K562 (cell line): ENCODE data around the gene MYO1E. TPM values are rescaled to one million over a fixed set of nuclear protein-coding genes. Genes with fewer than 3 reads are reported as not detected.

Source experiments
- ATAC-seq: fragments of 200-7000 bp; cut with Tn5 transposase; 3 replicates; pipeline ENCODE4 v1.9.1; 2020; ENCODE audit warnings: moderate library complexity
- BruUV-seq: library from RNA; stranded (reverse); fragments of 400-500 nt; replicated peaks from 2 replicates; lab custom pipeline; 2021; lab: Mats Ljungman, UMichigan
- CTCF ChIA-PET: fragments of 300-600 bp; formaldehyde crosslinking; extraction: SDS; loops from one replicate; lab custom pipeline; 2021; ENCODE audit warnings: low intra/inter-chr PET ratio; lab: Yijun Ruan, JAX
- POLR2A ChIA-PET: fragments of 300-600, 350-650 bp; sonication (Branson Sonifier 250); formaldehyde crosslinking; extraction: SDS; loops from one replicate; lab custom pipeline; 2021; ENCODE audit warnings: antibody characterized with exemption, inconsistent platforms; lab: Yijun Ruan, JAX
- DNase-seq, 4 experiments: peaks; one replicate each; pipeline versions ENCODE4 v3.0.0 to v3.0.0-alpha.2; 2011 to 2018; ENCODE audit warnings: low spot score in 3 of 4, mixed read lengths in 3 of 4; ENCODE audit errors: extremely low read depth in 1 of 4
- FAIRE-seq: peaks from 2 replicates; lab custom pipeline; 2011; peaks lifted over from hg19 to GRCh38; lab: Jason Lieb, UNC
- H2AFZ ChIP-seq: 2 replicates; pipeline ENCODE4 v1.6.0; 2011; ENCODE audit warnings: low read depth, low read length, control low read depth, inconsistent platforms
- H3K27ac ChIP-seq: fragments of 200-600 bp; 3 replicates; pipeline ENCODE4 v1.8.0; 2011; ENCODE audit warnings: low read depth, mild to moderate bottlenecking, control low read depth, inconsistent platforms, low read length, moderate library complexity, mixed read lengths; ENCODE audit errors: extremely low read depth
- H3K27me3 ChIP-seq, 2 experiments: fragments of 300-600 bp in 1 of 2; 2 replicates in 1 of 2; 3 replicates in 1 of 2; pipeline versions ENCODE4 v1.6.0 to v1.8.0; 2011; ENCODE audit warnings: inconsistent platforms in 2 of 2, low read length in 2 of 2, mild to moderate bottlenecking in 1 of 2, mixed read lengths in 1 of 2, moderate library complexity in 1 of 2; ENCODE audit not compliant: control insufficient read depth in 2 of 2, insufficient read depth in 2 of 2
- H3K36me3 ChIP-seq: fragments of 300-600 bp; 3 replicates; pipeline ENCODE4 v1.8.0; 2011; ENCODE audit warnings: mild to moderate bottlenecking, low read length, inconsistent platforms; ENCODE audit not compliant: control insufficient read depth, insufficient read depth
- H3K4me1 ChIP-seq, 2 experiments: fragments of 200-600 bp in 1 of 2; replicated peaks in 1 of 2; 2 replicates in 1 of 2; 3 replicates in 1 of 2; pipeline versions ENCODE4 v1.5.1 to v1.8.0; 2011; ENCODE audit warnings: inconsistent platforms in 2 of 2, low read length in 2 of 2, mild to moderate bottlenecking in 1 of 2, mixed read lengths in 1 of 2, moderate library complexity in 1 of 2; ENCODE audit not compliant: control insufficient read depth in 2 of 2, insufficient read depth in 2 of 2
- H3K4me2 ChIP-seq: 2 replicates; pipeline ENCODE4 v1.6.1; 2011; ENCODE audit warnings: low read length, control low read depth, inconsistent platforms, mixed read lengths; ENCODE audit not compliant: insufficient read depth
- H3K4me3 ChIP-seq: fragments of 200-600 bp; sonication (generic), shearing (Covaris generic); 2 replicates; pipeline ENCODE4 v1.5.1; 2016; ENCODE audit warnings: control low read depth, inconsistent platforms
- H3K79me2 ChIP-seq: fragments of 200-600 bp; 3 replicates; pipeline ENCODE4 v1.8.0; 2011; ENCODE audit warnings: low read length, inconsistent platforms; ENCODE audit not compliant: control insufficient read depth, insufficient read depth
- H3K9ac ChIP-seq, 2 experiments: 2 replicates each; pipeline versions ENCODE4 v1.6.0 to v1.6.1; 2011; ENCODE audit warnings: low read depth in 2 of 2, low read length in 2 of 2, control low read depth in 1 of 2, inconsistent platforms in 1 of 2, mild to moderate bottlenecking in 1 of 2, mixed read lengths in 1 of 2; ENCODE audit not compliant: insufficient read depth in 1 of 2
- H3K9me1 ChIP-seq: one replicate; pipeline ENCODE4 v1.6.0; 2011; ENCODE audit warnings: inconsistent platforms, mild to moderate bottlenecking, low read length, moderate library complexity; ENCODE audit not compliant: control insufficient read depth, insufficient read depth
- H3K9me3 ChIP-seq: replicated peaks from 2 replicates; pipeline ENCODE4 v1.5.1; 2011; ENCODE audit warnings: low read depth, low read length, inconsistent platforms; ENCODE audit not compliant: control insufficient read depth, insufficient read depth
- H4K20me1 ChIP-seq: replicated peaks from 2 replicates; pipeline ENCODE4 v1.6.1; 2011; ENCODE audit warnings: low read length, inconsistent platforms, mixed read lengths; ENCODE audit not compliant: control insufficient read depth, insufficient read depth
- ARHGAP35 ChIP-seq: fragments of 450-650 bp; IDR thresholded peaks from 2 replicates; pipeline ENCODE4 v1.6.1; 2018; ENCODE audit not compliant: partially characterized antibody
- CHCHD3 ChIP-seq: fragments of 250-450 bp; sonication (Bioruptor Pico); IDR thresholded peaks from 2 replicates; pipeline ENCODE4 v2.1.2; 2022; ENCODE audit warnings: mild to moderate bottlenecking
- DPF2 ChIP-seq: fragments of 450-650 bp; IDR thresholded peaks from 2 replicates; pipeline ENCODE4 v1.6.1; 2016
- ETV6 ChIP-seq, 3 experiments: fragments of 150-350 bp in 1 of 3; sonication (generic) in 1 of 3; formaldehyde crosslinking in 1 of 3; IDR thresholded peaks; 2 replicates each; pipeline versions ENCODE4 v1.6.1 to v1.8.0; 2014 to 2022; ENCODE audit warnings: borderline replicate concordance in 2 of 3, low read depth in 2 of 3, antibody characterized with exemption in 1 of 3, low read length in 1 of 3, mild to moderate bottlenecking in 1 of 3, missing genetic modification reagents in 1 of 3
- IRF1 ChIP-seq: sonication (generic); formaldehyde crosslinking; IDR thresholded peaks from 2 replicates; pipeline ENCODE4 v1.8.0; 2022; ENCODE audit warnings: missing genetic modification reagents, mild to moderate bottlenecking, borderline replicate concordance
- NEUROD1 ChIP-seq: fragments of 150-350 bp; IDR thresholded peaks from 2 replicates; pipeline ENCODE4 v1.6.1; 2014; ENCODE audit warnings: borderline replicate concordance, low read length, low read depth; ENCODE audit not compliant: partially characterized antibody
- NR2C1 ChIP-seq, 2 experiments: fragments of 450-650 bp; IDR thresholded peaks; 2 replicates each; pipeline ENCODE4 v1.6.1; 2017; ENCODE audit warnings: mild to moderate bottlenecking in 2 of 2, antibody characterized with exemption in 1 of 2, inconsistent platforms in 1 of 2, missing compliant biosample characterization in 1 of 2, missing genetic modification characterization in 1 of 2
- PRDM10 ChIP-seq: fragments of 450-650 bp; IDR thresholded peaks from 2 replicates; pipeline ENCODE4 v1.6.1; 2018; ENCODE audit not compliant: partially characterized antibody
- RBFOX2 ChIP-seq: fragments of 200-400 bp; formaldehyde crosslinking; IDR thresholded peaks from 2 replicates; pipeline ENCODE4 v1.6.1; 2017; ENCODE audit warnings: low read depth, mild to moderate bottlenecking, low read length, moderate library complexity
- ZKSCAN1 ChIP-seq: fragments of 150-350 bp; IDR thresholded peaks from 2 replicates; pipeline ENCODE4 v1.6.1; 2016; ENCODE audit warnings: low read depth, low read length
- ZNF584 ChIP-seq: fragments of 200-800 bp; sonication (Bioruptor generic); IDR thresholded peaks from 2 replicates; pipeline ENCODE4 v1.6.1; 2016; ENCODE audit warnings: low read depth, mild to moderate bottlenecking, missing genetic modification characterization, missing compliant biosample characterization
- WGBS: fragments of 100-300 bp; shearing (Covaris generic); methylation state at CpG from one replicate; pipeline ENCODE4 v1.1.6; 2016; ENCODE audit warnings: low coverage, mixed read lengths; ENCODE audit not compliant: insufficient coverage; ENCODE audit errors: missing lambda C conversion rate; 5-methylcytosine and 5-hydroxymethylcytosine counted together
- in situ Hi-C: fragments of 300-500 bp; cut with MboI; formaldehyde crosslinking; loops from 4 replicates; pipeline ENCODE4 v1.15.0; 2018; ENCODE audit warnings: inconsistent platforms, mixed read lengths
- intact Hi-C: fragments of 100-400 bp; cut with micrococcal nuclease; formaldehyde crosslinking; loops from 2 replicates; pipeline ENCODE4 v1.14.2; 2022
- polyA plus RNA-seq, 8 experiments: library from polyadenylated mRNA; depleted of rRNA in 4 of 8; stranded (reverse) in 5 of 8; unstranded in 3 of 8; fragments of >200 nt; fragmentation: Nextera tagmentation in 2 of 8; fragmentation: Illumina TruSeq in 1 of 8; extraction: Ambion mirVana in 2 of 8; extraction: Trizol in 1 of 8; gene quantifications; 2 replicates each; pipeline versions ENCODE4 v1.2.1 to v1.2.3, GENCODE V29; 2011 to 2014; ENCODE audit warnings: inconsistent platforms in 1 of 8, missing spikeins in 1 of 8
- total RNA-seq, 7 experiments: library from RNA; depleted of rRNA in 6 of 7; stranded (reverse); fragments of >200 nt in 6 of 7; fragmentation: Illumina TruSeq in 2 of 7; extraction: Trizol in 2 of 7; gene quantifications; 2 replicates each; pipeline versions ENCODE4 v1.2.1 to v1.2.3, GENCODE V29; 2011 to 2021; ENCODE audit warnings: low replicate concordance in 1 of 7
- TF ChIP-seq, protein P1 (sequence below): fragments of 450-650 bp; IDR thresholded peaks from 2 replicates; pipeline ENCODE4 v1.7.0; 2016; ENCODE audit warnings: borderline replicate concordance

The MYO1E gene
- total and polyA plus RNA-seq, 9 of the 15 experiments (the other 6 are each of a cell fraction or from before 2014, with no cell fraction given), result under 0.01 to 0.44 (median 0.01) TPM; not detected in 6

GRCh38 chr15:59236394-59236793 lies 136.3 kb downstream of the MYO1E start:
- no TSS peak for BruUV-seq
- ChIA-PET CTCF (no interaction called here), POLR2A (no interaction called here)
- 0% methylated on average over 1 of the region's 1 CpG for WGBS
- intact Hi-C loops, result no loop called here
- FAIRE-seq (no peak), DNase-seq (no peak), ATAC-seq (no peak)
- Histone ChIP-seq H3K27ac (no peak overlapping the region), H3K4me3 (no peak overlapping the region), H3K79me2 (no peaks in the 10 kb centered on the region), H4K20me1 (no peaks in the 10 kb centered on the region), H2AFZ (no peak overlapping the region), H3K27me3 (peaks cover 5 to 8% of the 10 kb centered on the region in 2 experiments; a peak in 4 of 5 replicates), H3K36me3 (no peaks in the 10 kb centered on the region), H3K4me1 (no peaks in the 10 kb centered on the region), H3K9ac (no peak overlapping the region), H3K9me3 (no peaks in the 10 kb centered on the region), H3K9me1 (no peaks in the 10 kb centered on the region), H3K4me2 (no peak overlapping the region)
- in situ Hi-C loops, result no loop called here
- TF ChIP-seq, protein P1, sequence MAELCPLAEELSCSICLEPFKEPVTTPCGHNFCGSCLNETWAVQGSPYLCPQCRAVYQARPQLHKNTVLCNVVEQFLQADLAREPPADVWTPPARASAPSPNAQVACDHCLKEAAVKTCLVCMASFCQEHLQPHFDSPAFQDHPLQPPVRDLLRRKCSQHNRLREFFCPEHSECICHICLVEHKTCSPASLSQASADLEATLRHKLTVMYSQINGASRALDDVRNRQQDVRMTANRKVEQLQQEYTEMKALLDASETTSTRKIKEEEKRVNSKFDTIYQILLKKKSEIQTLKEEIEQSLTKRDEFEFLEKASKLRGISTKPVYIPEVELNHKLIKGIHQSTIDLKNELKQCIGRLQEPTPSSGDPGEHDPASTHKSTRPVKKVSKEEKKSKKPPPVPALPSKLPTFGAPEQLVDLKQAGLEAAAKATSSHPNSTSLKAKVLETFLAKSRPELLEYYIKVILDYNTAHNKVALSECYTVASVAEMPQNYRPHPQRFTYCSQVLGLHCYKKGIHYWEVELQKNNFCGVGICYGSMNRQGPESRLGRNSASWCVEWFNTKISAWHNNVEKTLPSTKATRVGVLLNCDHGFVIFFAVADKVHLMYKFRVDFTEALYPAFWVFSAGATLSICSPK, result no peak
- TF ChIP-seq NEUROD1, result no peak
- TF ChIP-seq ZNF584 (CRISPR knock-in tag), result no peak
- TF ChIP-seq CHCHD3, result no peak
- no peak for TF ChIP-seq IRF1 (CRISPR knock-in tag)
- TF ChIP-seq ARHGAP35, result no peak
- no peak for TF ChIP-seq RBFOX2
- TF ChIP-seq PRDM10, result no peak
- no peak for TF ChIP-seq ZKSCAN1
- no peak for TF ChIP-seq NR2C1 (IDR thresholded peaks at IDR 0.05)
- TF ChIP-seq NR2C1 (tag; IDR thresholded peaks at IDR 0.05), result no peak
- no peak for TF ChIP-seq DPF2
- no peak for TF ChIP-seq ETV6 (IDR thresholded peaks at IDR 0.05; ENCODE audit: borderline replicate concordance in 1 of 2, low read depth in 2 of 2, low read length in 1 of 2)
- TF ChIP-seq ETV6 (CRISPR knock-in tag; IDR thresholded peaks at IDR 0.05; ENCODE audit: borderline replicate concordance), result no peak
